ENCODE data around the gene CYP4V2. TPM values are rescaled to one million over a fixed set of nuclear protein-coding genes. Genes with fewer than 3 reads are reported as not detected.

CYP4V2 gene
- total and polyA plus RNA-seq, 2 donors: 17.9 to 28.2 TPM

- H3K4me1 ChIP-seq (ENCODE audit: insufficient read depth): no peaks in the 10 kb centered on the region
- DNase-seq (ENCODE audit: extremely low spot score): no peak
- 76% methylated on average over 6 of the region's 6 CpGs for WGBS
- no peak overlapping the region for H3K27ac ChIP-seq (ENCODE audit: low read depth)
- H3K4me3 ChIP-seq (ENCODE audit: low read depth, low read length): no peak overlapping the region
- no peaks in the 10 kb centered on the region for H3K36me3 ChIP-seq (ENCODE audit: insufficient read depth)
Measured at GRCh38 chr4:186200516-186200915, 9.1 kb downstream of the CYP4V2 start.

GRCh38 chr4:186201010-186201409 is 9.6 kb downstream of the CYP4V2 start:
- Histone ChIP-seq H3K4me3 (ENCODE audit: low read depth, low read length) (no peak overlapping the region), H3K36me3 (ENCODE audit: insufficient read depth) (no peaks in the 10 kb centered on the region), H3K4me1 (ENCODE audit: insufficient read depth) (no peaks in the 10 kb centered on the region), H3K27ac (ENCODE audit: low read depth) (no peak overlapping the region)
- no peak for DNase-seq (ENCODE audit: extremely low spot score)
- 86% methylated on average over 7 of the region's 7 CpGs for WGBS

- Histone ChIP-seq H3K36me3 (ENCODE audit: insufficient read depth) (no peaks in the 10 kb centered on the region), H3K27ac (ENCODE audit: low read depth) (no peak overlapping the region), H3K4me1 (ENCODE audit: insufficient read depth) (no peaks in the 10 kb centered on the region), H3K4me3 (ENCODE audit: low read depth, low read length) (no peak overlapping the region)
- WGBS: 47% methylated on average over 9 of the region's 9 CpGs
- no peak for DNase-seq (ENCODE audit: extremely low spot score)
Measured at GRCh38 chr4:186201535-186202230, 10.3 kb downstream of the CYP4V2 start.

DNA sequence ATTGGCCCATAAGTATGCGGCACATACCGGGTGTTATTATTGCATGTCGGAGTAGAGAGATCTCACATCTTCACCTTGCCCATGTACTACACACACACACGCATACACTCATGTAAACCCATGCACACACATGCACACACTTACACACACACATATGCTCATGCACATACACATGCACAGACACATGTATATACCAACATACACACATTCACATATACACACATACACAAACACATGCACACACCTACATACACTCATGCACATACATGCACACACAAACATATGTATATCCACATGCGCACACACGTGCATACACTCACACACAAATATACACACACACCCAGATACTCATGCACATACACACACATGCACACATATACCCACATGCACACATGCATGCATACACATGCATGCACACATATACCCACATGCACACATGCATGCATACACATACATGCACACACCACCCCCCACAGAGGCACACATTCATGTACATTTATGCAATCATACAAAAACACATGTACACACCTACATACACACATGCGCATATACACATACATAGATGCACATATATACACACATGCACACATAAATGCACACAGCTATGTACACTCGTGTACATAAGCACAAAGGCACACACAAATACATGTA is 11.2 kb downstream of the CYP4V2 start:
- Histone ChIP-seq H3K27ac (ENCODE audit: low read depth) (no peak overlapping the region), H3K4me1 (ENCODE audit: insufficient read depth) (no peaks in the 10 kb centered on the region), H3K36me3 (ENCODE audit: insufficient read depth) (no peaks in the 10 kb centered on the region), H3K4me3 (ENCODE audit: low read depth, low read length) (no peak overlapping the region)
- DNase-seq (ENCODE audit: extremely low spot score): no peak
- 86% methylated on average over 8 of the region's 8 CpGs for WGBS

- Histone ChIP-seq H3K36me3 (ENCODE audit: insufficient read depth) (no peaks in the 10 kb centered on the region), H3K27ac (ENCODE audit: low read depth) (no peak overlapping the region), H3K4me3 (ENCODE audit: low read depth, low read length) (no peak overlapping the region), H3K4me1 (ENCODE audit: insufficient read depth) (no peaks in the 10 kb centered on the region)
- DNase-seq (ENCODE audit: extremely low spot score): peak; percentile 33
- WGBS: 19% methylated on average over 12 of the region's 12 CpGs
Measured at GRCh38 chr4:186203406-186203805, 12.0 kb downstream of the CYP4V2 start.

DNA sequence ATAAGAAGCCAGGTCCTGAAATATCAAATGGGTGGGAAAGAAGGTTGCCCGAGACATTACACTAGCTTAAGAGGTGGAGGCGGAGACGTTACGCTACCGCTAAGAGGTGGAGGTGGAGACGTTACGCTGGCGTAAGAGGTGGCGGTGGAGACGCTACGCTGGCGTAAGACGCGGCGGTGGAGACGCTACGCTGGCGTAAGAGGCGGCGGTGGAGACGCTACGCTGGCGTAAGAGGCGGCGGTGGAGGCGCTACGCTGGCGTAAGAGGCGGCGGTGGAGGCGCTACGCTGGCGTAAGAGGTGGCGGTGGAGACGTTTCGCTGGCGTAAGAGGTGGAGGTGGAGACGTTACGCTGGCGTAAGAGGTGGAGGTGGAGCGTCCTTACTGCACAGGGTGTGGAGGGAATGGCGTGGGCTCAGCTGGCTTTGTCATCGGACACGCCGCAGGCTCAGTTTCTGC is 12.8 kb downstream of the CYP4V2 start:
- H3K27ac ChIP-seq (ENCODE audit: low read depth): peak overlapping the region; percentile 58
- H3K36me3 ChIP-seq (ENCODE audit: insufficient read depth): no peaks in the 10 kb centered on the region
- 52% methylated on average over 45 of the region's 45 CpGs for WGBS
- no peak for DNase-seq (ENCODE audit: extremely low spot score)
- peak overlapping the region; percentile 23 for H3K4me3 ChIP-seq (ENCODE audit: low read depth, low read length)
- H3K4me1 ChIP-seq (ENCODE audit: insufficient read depth): no peaks in the 10 kb centered on the region

GRCh38 chr4:186204686-186205085 is 13.3 kb downstream of the CYP4V2 start:
- Histone ChIP-seq H3K36me3 (ENCODE audit: insufficient read depth) (no peaks in the 10 kb centered on the region), H3K27ac (ENCODE audit: low read depth) (no peak overlapping the region), H3K4me1 (ENCODE audit: insufficient read depth) (no peaks in the 10 kb centered on the region), H3K4me3 (ENCODE audit: low read depth, low read length) (peak overlapping the region; percentile 23)
- 80% methylated on average over 13 of the region's 13 CpGs for WGBS
- no peak for DNase-seq (ENCODE audit: extremely low spot score)

GRCh38 chr4:186205156-186205555 is 13.8 kb downstream of the CYP4V2 start:
- WGBS: 79% methylated on average over 8 of the region's 8 CpGs
- Histone ChIP-seq H3K27ac (ENCODE audit: low read depth) (no peak overlapping the region), H3K4me1 (ENCODE audit: insufficient read depth) (no peaks in the 10 kb centered on the region), H3K4me3 (ENCODE audit: low read depth, low read length) (no peak overlapping the region), H3K36me3 (ENCODE audit: insufficient read depth) (no peaks in the 10 kb centered on the region)
- no peak for DNase-seq (ENCODE audit: extremely low spot score)

DNA sequence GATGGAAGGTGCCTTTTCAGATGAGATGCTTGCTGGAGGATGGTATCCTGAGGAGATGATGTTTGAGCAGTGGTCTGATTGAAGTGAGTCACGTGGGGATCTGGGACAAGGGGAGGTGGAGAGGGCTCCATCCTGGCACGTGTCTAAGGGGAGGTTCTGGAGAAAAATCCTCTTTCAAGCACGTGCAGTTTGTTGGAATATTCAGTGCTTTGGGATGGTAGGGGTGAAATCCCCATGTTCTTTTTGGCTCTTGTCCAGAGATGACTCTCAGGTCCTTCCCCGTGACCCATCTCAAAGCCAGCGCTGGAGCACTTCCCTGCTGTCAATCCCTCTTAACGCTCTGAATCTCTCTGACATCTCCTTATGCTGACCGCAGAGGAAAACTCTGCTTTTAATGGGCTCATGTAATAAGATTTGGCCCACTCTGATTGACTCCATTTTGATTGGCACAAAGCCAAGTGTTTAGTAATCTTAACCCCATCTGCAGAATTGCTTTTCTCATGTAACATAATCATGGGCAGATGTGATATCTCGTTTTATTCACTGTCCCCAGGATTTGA is 25.2 kb downstream of the CYP4V2 start:
- WGBS: 51% methylated on average over 8 of the region's 8 CpGs
- H3K4me1 ChIP-seq (ENCODE audit: insufficient read depth): no peaks in the 10 kb centered on the region
- DNase-seq (ENCODE audit: extremely low spot score): peak; percentile 17
- H3K36me3 ChIP-seq (ENCODE audit: insufficient read depth): no peaks in the 10 kb centered on the region
- no peak overlapping the region for H3K4me3 ChIP-seq (ENCODE audit: low read depth, low read length)
- H3K27ac ChIP-seq (ENCODE audit: low read depth): no peak overlapping the region

DNA sequence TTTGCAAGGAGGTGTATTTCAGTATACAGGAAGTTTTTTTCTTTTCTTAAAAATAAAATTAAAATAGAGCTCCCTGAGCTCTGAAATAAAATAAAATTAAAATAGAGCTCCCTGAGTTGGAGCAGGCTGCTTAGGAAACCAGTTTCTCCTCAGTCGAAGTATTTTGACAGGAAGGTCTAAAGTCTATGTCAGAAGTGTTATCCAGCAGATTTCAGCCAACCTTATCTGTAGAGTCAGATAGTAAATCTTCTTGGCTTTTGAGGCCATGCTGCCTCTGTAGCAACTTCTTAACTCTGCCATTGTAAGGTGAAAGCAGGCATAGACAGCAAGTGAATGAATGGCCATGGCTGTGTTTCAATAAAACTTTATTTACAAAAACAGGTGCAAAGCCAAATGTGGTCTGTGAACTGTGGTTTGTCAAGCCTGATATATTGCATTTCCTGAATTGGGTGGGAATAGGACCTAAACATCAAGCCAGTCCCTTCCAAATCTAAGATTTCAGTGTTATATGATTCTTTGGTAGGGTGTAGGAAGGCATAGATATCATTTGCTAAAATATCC is 26.4 kb downstream of the CYP4V2 start:
- WGBS: 33% methylated on average over 1 of the region's 1 CpG
- DNase-seq (ENCODE audit: extremely low spot score): no peak
- no peak overlapping the region for H3K4me3 ChIP-seq (ENCODE audit: low read depth, low read length)

DNA sequence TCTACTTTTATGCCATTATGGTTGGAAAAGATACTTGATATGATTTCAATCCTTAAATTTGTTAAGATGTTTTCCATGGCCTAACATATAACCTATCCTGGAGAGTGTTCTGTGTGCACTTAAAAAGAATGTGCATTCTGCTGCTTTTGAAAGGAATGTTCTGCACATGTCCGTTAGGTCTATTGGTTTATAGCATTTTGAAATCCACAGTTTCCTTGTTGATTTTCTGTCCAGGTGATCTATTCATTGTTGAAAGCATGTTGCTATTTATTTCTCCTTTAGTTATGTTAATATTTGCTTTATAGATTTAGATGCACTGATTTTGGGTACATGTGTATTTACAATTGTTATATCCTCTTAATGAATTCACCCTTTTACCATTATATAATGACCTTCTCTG is 30.3 kb downstream of the CYP4V2 start:
- DNase-seq (ENCODE audit: extremely low spot score): no peak
- no peak overlapping the region for H3K4me3 ChIP-seq (ENCODE audit: low read depth, low read length)
- WGBS: 85% methylated on average over 1 of the region's 1 CpG

More for the DNA sequence above, 26.4 kb downstream of the CYP4V2 start:
- Histone ChIP-seq H3K27ac (ENCODE audit: low read depth) (no peak overlapping the region), H3K4me1 (ENCODE audit: insufficient read depth) (no peaks in the 10 kb centered on the region), H3K36me3 (ENCODE audit: insufficient read depth) (no peaks in the 10 kb centered on the region)

DNA sequence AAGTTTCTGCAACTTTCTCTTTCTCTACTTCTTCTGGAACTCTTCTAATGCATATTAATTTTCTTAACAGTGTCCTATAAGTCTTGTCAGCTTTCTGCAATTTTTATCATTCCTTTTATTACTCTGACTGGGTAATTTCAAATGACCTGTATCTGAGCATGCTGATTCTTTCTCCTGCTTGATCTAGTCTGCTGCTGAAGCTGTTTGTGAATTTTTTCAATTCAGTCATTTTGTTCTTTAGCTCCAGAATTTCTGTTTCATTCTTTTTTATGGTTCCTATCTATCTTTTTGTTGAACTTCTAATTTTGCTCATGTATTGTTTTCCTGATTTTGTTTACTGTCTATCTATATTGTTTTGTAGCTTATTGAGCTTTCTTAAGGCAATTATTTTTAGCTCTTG is 34.5 kb downstream of the CYP4V2 start:
- DNase-seq (ENCODE audit: extremely low spot score): no peak
- Histone ChIP-seq H3K27ac (ENCODE audit: low read depth) (no peak overlapping the region), H3K36me3 (ENCODE audit: insufficient read depth) (no peaks in the 10 kb centered on the region), H3K4me3 (ENCODE audit: low read depth, low read length) (no peak overlapping the region), H3K4me1 (ENCODE audit: insufficient read depth) (no peaks in the 10 kb centered on the region)

More for the DNA sequence above, 30.3 kb downstream of the CYP4V2 start:
- Histone ChIP-seq H3K4me1 (ENCODE audit: insufficient read depth) (no peaks in the 10 kb centered on the region), H3K36me3 (ENCODE audit: insufficient read depth) (no peaks in the 10 kb centered on the region), H3K27ac (ENCODE audit: low read depth) (no peak overlapping the region)

DNA sequence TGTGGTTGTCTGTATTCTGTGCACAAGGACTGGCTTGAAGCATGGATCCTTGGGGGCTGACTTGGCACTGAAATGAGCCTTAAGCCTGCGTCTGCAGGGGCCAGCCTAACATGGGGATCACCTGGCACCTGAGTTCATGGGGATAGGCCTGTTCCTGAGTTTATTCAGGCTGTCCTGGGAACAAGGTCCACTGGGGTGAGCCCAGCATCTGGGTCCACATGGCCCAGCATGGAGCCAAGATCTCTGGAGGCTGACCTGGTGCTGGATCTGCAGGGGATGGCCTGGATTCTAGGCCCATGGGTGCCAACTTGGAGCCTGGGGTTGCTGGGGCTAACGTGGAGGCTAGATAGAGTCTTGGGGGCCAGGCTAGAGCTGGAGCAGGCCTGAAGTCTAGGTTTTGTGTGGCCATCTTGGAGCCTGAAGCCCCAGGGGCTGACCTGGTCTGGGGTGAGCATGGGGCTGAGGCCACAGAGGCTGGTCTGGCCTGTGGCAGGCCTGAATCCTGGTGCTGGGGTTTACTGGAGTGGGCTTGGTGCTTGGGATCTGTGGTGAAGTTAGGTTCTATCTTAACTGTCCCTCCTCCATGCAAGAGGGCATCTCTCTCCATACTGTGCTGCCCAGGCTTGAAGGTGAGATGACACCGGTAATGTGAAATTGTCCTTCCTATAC is 35.3 kb downstream of the CYP4V2 start:
- no peak overlapping the region for H3K27ac ChIP-seq (ENCODE audit: low read depth)
- no peaks in the 10 kb centered on the region for H3K4me1 ChIP-seq (ENCODE audit: insufficient read depth)
- DNase-seq (ENCODE audit: extremely low spot score): no peak
- no peaks in the 10 kb centered on the region for H3K36me3 ChIP-seq (ENCODE audit: insufficient read depth)
- 95% methylated on average over 3 of the region's 3 CpGs for WGBS
- no peak overlapping the region for H3K4me3 ChIP-seq (ENCODE audit: low read depth, low read length)
